ENCODE data around the gene KIAA1549.

- TF ChIP-seq EZH2 (IDR thresholded peaks at IDR 0.05; ENCODE audit: borderline replicate concordance, insufficient read depth, low read depth, low read length, poor library complexity, severe bottlenecking) = no peak
- TF ChIP-seq, protein P1, sequence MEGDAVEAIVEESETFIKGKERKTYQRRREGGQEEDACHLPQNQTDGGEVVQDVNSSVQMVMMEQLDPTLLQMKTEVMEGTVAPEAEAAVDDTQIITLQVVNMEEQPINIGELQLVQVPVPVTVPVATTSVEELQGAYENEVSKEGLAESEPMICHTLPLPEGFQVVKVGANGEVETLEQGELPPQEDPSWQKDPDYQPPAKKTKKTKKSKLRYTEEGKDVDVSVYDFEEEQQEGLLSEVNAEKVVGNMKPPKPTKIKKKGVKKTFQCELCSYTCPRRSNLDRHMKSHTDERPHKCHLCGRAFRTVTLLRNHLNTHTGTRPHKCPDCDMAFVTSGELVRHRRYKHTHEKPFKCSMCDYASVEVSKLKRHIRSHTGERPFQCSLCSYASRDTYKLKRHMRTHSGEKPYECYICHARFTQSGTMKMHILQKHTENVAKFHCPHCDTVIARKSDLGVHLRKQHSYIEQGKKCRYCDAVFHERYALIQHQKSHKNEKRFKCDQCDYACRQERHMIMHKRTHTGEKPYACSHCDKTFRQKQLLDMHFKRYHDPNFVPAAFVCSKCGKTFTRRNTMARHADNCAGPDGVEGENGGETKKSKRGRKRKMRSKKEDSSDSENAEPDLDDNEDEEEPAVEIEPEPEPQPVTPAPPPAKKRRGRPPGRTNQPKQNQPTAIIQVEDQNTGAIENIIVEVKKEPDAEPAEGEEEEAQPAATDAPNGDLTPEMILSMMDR (IDR thresholded peaks at IDR 0.05) = no peak
Measured at GRCh38 chr7:138902161-138902560, 79.0 kb downstream of the KIAA1549 start.

Measured in B cell (primary cell).